A673 (cell line): ENCODE data around the gene SNX32. TPM values are rescaled to one million over a fixed set of nuclear protein-coding genes. Genes with fewer than 3 reads are reported as not detected.
A peak's percentile ranks its signal among the peaks of the same experiment; 100 is the strongest.

Experiments
- BruUV-seq: library from RNA; stranded (reverse); fragments of 400-500 nt; replicated peaks from 2 replicates; lab custom pipeline; 2021; lab: Mats Ljungman, UMichigan
- CTCF ChIA-PET: fragments of 300-600 bp; sonication (Branson Sonifier 250); formaldehyde crosslinking; loops from one replicate; lab custom pipeline; 2022; ENCODE audit warnings: antibody characterized with exemption; lab: Charles Lee
- POLR2A ChIA-PET: fragments of 300-600 bp; sonication (Branson Sonifier 250); formaldehyde crosslinking; loops from one replicate; lab custom pipeline; 2022; ENCODE audit warnings: antibody characterized with exemption; ENCODE audit not compliant: low non-redundant PET; lab: Charles Lee
- DNase-seq: peaks from one replicate; pipeline ENCODE4 v3.0.0-alpha.2; 2015; ENCODE audit warnings: low spot score
- H3K27ac ChIP-seq: fragments of 200-600 bp; sonication (generic); 2 replicates; pipeline ENCODE4 v1.5.1; 2016; ENCODE audit warnings: mixed run types, low read depth, mild to moderate bottlenecking, mixed read lengths, antibody characterized with exemption, low read length; ENCODE audit not compliant: poor library complexity, severe bottlenecking
- H3K27me3 ChIP-seq: fragments of 200-600 bp; sonication (generic); replicated peaks from 2 replicates; pipeline ENCODE4 v1.6.1; 2017; ENCODE audit warnings: mixed run types, low read depth, mild to moderate bottlenecking, mixed read lengths, antibody characterized with exemption, low read length; ENCODE audit not compliant: insufficient read depth, poor library complexity
- H3K36me3 ChIP-seq: fragments of 200-600 bp; sonication (generic); 2 replicates; pipeline ENCODE4 v1.6.1; 2016; ENCODE audit warnings: mixed run types, mild to moderate bottlenecking, mixed read lengths, antibody characterized with exemption, low read length; ENCODE audit not compliant: insufficient read depth, poor library complexity, severe bottlenecking
- H3K4me1 ChIP-seq: fragments of 200-600 bp; sonication (generic); 2 replicates; pipeline ENCODE4 v1.6.1; 2017; ENCODE audit warnings: mixed run types, mild to moderate bottlenecking, mixed read lengths, antibody characterized with exemption, low read length; ENCODE audit not compliant: insufficient read depth, poor library complexity, severe bottlenecking
- H3K4me3 ChIP-seq: fragments of 200-600 bp; sonication (generic); 2 replicates; pipeline ENCODE4 v1.5.1; 2016; ENCODE audit warnings: low read depth, mixed run types, mild to moderate bottlenecking, mixed read lengths, low read length; ENCODE audit not compliant: poor library complexity, severe bottlenecking
- H3K9me3 ChIP-seq: fragments of 200-600 bp; sonication (generic); 2 replicates; pipeline ENCODE4 v1.6.1; 2016; ENCODE audit warnings: mixed run types, low read depth, mild to moderate bottlenecking, mixed read lengths, antibody characterized with exemption, low read length; ENCODE audit not compliant: poor library complexity, severe bottlenecking
- CTCF ChIP-seq: fragments of 300-800, 200-600 bp; sonication (generic); conservative IDR thresholded peaks from 2 replicates; pipeline ENCODE4 v1.5.1; 2017; ENCODE audit warnings: low read depth, mild to moderate bottlenecking, antibody characterized with exemption, low read length, moderate library complexity, mixed read lengths
- EZH2 ChIP-seq: fragments of 200-600 bp; sonication (generic); IDR thresholded peaks from 2 replicates; pipeline ENCODE4 v1.6.1; 2017; ENCODE audit warnings: borderline replicate concordance, low read depth, mild to moderate bottlenecking, mixed read lengths, antibody characterized with exemption, low read length; ENCODE audit not compliant: poor library complexity, severe bottlenecking
- intact Hi-C: fragments of 100-400 bp; cut with micrococcal nuclease; formaldehyde crosslinking; loops from one replicate; pipeline ENCODE4 v1.10.0; 2022; ENCODE audit not compliant: unreplicated experiment
- total RNA-seq: library from RNA; stranded (reverse); gene quantifications from 2 replicates; pipeline ENCODE4 v1.2.3, GENCODE V29; 2021

The SNX32 gene
- total RNA-seq, 1 experiment from 2014 or later, result 2.1 TPM

GRCh38 chr11:65834202-65834601, 439 bp downstream of the SNX32 start:
- Histone ChIP-seq H3K4me3 (peak overlapping the region; percentile 54), H3K9me3 (no peaks in the 10 kb centered on the region), H3K36me3 (no peaks in the 10 kb centered on the region), H3K27ac (no peak overlapping the region), H3K27me3 (no peaks in the 10 kb centered on the region), H3K4me1 (no peaks in the 10 kb centered on the region)
- POLR2A ChIA-PET, result interaction anchor here (0.7 kb wide), 1 partner anchor 37 kb away, joined by 3 read pairs; no protein-coding TSS in a partner anchor
- BruUV-seq, result no TSS peak
- intact Hi-C loops, result no loop called here
- no peak for DNase-seq
- no peak for TF ChIP-seq EZH2
- no peak for TF ChIP-seq CTCF
- CTCF ChIA-PET, result no interaction called here

- CTCF ChIA-PET, result no interaction called here
Observed at GRCh38 chr11:65842144-65842543, 8.4 kb downstream of the SNX32 start.

GRCh38 chr11:65843811-65844210, 10.0 kb downstream of the SNX32 start:
- intact Hi-C loops, result no loop called here
- H3K36me3 ChIP-seq, result no peaks in the 10 kb centered on the region
- CTCF ChIA-PET, result interaction anchor here (1.0 kb wide), 1 partner anchor 437 kb away, joined by 6 read pairs; no protein-coding TSS in a partner anchor
- TF ChIP-seq CTCF (no peak), EZH2 (no peak)
- H3K4me1 ChIP-seq, result no peaks in the 10 kb centered on the region
- no peak overlapping the region for H3K4me3 ChIP-seq
- BruUV-seq, result no TSS peak
- H3K9me3 ChIP-seq, result no peaks in the 10 kb centered on the region
- POLR2A ChIA-PET, result no interaction called here
- no peak for DNase-seq
- H3K27me3 ChIP-seq, result no peaks in the 10 kb centered on the region
- no peak overlapping the region for H3K27ac ChIP-seq

More at GRCh38 chr11:65842144-65842543, 8.4 kb downstream of the SNX32 start:
- Histone ChIP-seq H3K4me3 (no peak overlapping the region), H3K9me3 (no peaks in the 10 kb centered on the region), H3K36me3 (no peaks in the 10 kb centered on the region), H3K27me3 (no peaks in the 10 kb centered on the region), H3K4me1 (no peaks in the 10 kb centered on the region), H3K27ac (no peak overlapping the region)
- intact Hi-C loops, result no loop called here
- POLR2A ChIA-PET, result no interaction called here
- no peak for DNase-seq
- no TSS peak for BruUV-seq
- TF ChIP-seq EZH2 (no peak), CTCF (no peak)
